GM23248 (cell line): ENCODE results near the gene SCFD1. TPM values are rescaled to one million over a fixed set of nuclear protein-coding genes. Genes with fewer than 3 reads are reported as not detected.

Experiments used
- DNase-seq: peaks from one replicate; pipeline ENCODE4 v3.0.0-alpha.2; 2015
- H2AFZ ChIP-seq: fragments of 200-600 bp; sonication (generic); 2 replicates; pipeline ENCODE4 v1.6.1; 2016; ENCODE audit warnings: antibody characterized with exemption
- H3F3A ChIP-seq: fragments of 200-600 bp; sonication (generic); 2 replicates; pipeline ENCODE4 v1.6.1; 2016; ENCODE audit warnings: mild to moderate bottlenecking, antibody characterized with exemption, mixed run types; ENCODE audit not compliant: insufficient read depth
- H3K27ac ChIP-seq: fragments of 200-600 bp; sonication (generic); 2 replicates; pipeline ENCODE4 v1.5.1; 2016; ENCODE audit warnings: mild to moderate bottlenecking
- H3K27me3 ChIP-seq: fragments of 200-600 bp; sonication (generic); replicated peaks from 2 replicates; pipeline ENCODE4 v1.6.1; 2016; ENCODE audit warnings: mild to moderate bottlenecking; ENCODE audit not compliant: insufficient read depth
- H3K36me3 ChIP-seq: fragments of 200-600 bp; sonication (generic); 2 replicates; pipeline ENCODE4 v1.6.1; 2016; ENCODE audit warnings: low read depth, mild to moderate bottlenecking
- H3K4me1 ChIP-seq: fragments of 200-600 bp; sonication (generic); 2 replicates; pipeline ENCODE4 v1.6.1; 2016; ENCODE audit warnings: mild to moderate bottlenecking; ENCODE audit not compliant: insufficient read depth
- H3K4me2 ChIP-seq: fragments of 200-600 bp; sonication (generic); one replicate; pipeline ENCODE4 v1.6.1; 2016; ENCODE audit warnings: mild to moderate bottlenecking; ENCODE audit not compliant: unreplicated experiment
- H3K4me3 ChIP-seq: fragments of 200-600 bp; sonication (generic); 2 replicates; pipeline ENCODE4 v1.5.1; 2016; ENCODE audit warnings: mild to moderate bottlenecking
- H3K79me2 ChIP-seq: fragments of 200-600 bp; sonication (generic); 2 replicates; pipeline ENCODE4 v1.6.1; 2016; ENCODE audit warnings: mild to moderate bottlenecking; ENCODE audit not compliant: insufficient read depth
- H3K9ac ChIP-seq: fragments of 200-600 bp; sonication (generic); 2 replicates; pipeline ENCODE4 v1.6.1; 2016; ENCODE audit warnings: mild to moderate bottlenecking
- H3K9me2 ChIP-seq: fragments of 200-600 bp; sonication (generic); 2 replicates; pipeline ENCODE4 v1.6.1; 2016; ENCODE audit warnings: mixed run types, mild to moderate bottlenecking, moderate library complexity; ENCODE audit not compliant: insufficient read depth
- H3K9me3 ChIP-seq: fragments of 200-600 bp; sonication (generic); one replicate; pipeline ENCODE4 v1.6.1; 2017; ENCODE audit warnings: low read depth
- H4K20me1 ChIP-seq: fragments of 200-600 bp; sonication (generic); 2 replicates; pipeline ENCODE4 v1.6.0; 2016; ENCODE audit not compliant: insufficient read depth
- EZH2 ChIP-seq: fragments of 200-600 bp; sonication (generic); IDR thresholded peaks from 2 replicates; pipeline ENCODE4 v1.6.1; 2018; ENCODE audit warnings: antibody characterized with exemption, mild to moderate bottlenecking; ENCODE audit not compliant: insufficient read depth, poor library complexity, severe bottlenecking
- EZH2phosphoT487 ChIP-seq: fragments of 200-600 bp; sonication (generic); IDR thresholded peaks from 2 replicates; pipeline ENCODE4 v1.6.1; 2018; ENCODE audit warnings: antibody characterized with exemption, moderate library complexity, mild to moderate bottlenecking, low read depth; ENCODE audit not compliant: insufficient read depth
- WGBS, 2 experiments: methylation state at CpG; one replicate each; pipeline ENCODE4 v1.1.6; 2015 to 2017; ENCODE audit warnings: low lambda C conversion rate in 2 of 2, low coverage in 1 of 2; ENCODE audit errors: missing lambda C conversion rate in 2 of 2; 5-methylcytosine and 5-hydroxymethylcytosine counted together
- in situ Hi-C: fragments of 300-500 bp; cut with MboI; formaldehyde crosslinking; loops from 2 replicates; pipeline ENCODE4 v1.15.0; 2020
- polyA plus RNA-seq: library from polyadenylated mRNA; unstranded; fragments of >200 nt; fragmentation: Nextera tagmentation; extraction: Ambion mirVana; gene quantifications from 2 replicates; pipeline ENCODE4 v1.2.1, GENCODE V29; 2016
- total RNA-seq: library from RNA; depleted of rRNA; stranded (reverse); fragments of >200 nt; shearing (Covaris generic); gene quantifications from 2 replicates; pipeline ENCODE4 v1.2.3, GENCODE V29; 2014

The SCFD1 gene
- total and polyA plus RNA-seq, 2 experiments from 2014 or later, result 92.3 to 117 TPM

DNA sequence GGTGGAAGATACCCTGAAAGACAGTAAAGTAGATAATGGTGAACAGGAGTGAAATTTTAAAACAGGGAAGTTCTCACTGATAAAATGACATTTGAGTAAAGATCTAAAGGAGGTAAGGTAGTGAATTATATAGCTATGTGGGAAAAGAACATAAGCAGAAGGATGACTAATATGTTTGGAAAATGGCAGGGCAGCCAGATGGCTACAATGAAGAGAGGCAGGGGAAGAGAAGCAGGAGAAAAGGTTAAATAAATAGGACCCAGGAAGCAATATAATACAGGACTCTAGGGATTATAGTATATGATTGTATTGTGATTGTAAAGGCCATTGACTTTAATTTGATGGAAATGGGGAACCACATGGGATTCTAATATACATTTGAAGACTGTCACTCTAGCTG lies 33.0 kb downstream of the SCFD1 start:
- DNase-seq, result peak; percentile 7
- no peaks in the 10 kb centered on the region for H3K9me3 ChIP-seq
- no peak overlapping the region for H3K27ac ChIP-seq
- H3K9ac ChIP-seq, result no peak overlapping the region
- no peaks in the 10 kb centered on the region for H3K4me1 ChIP-seq
- in situ Hi-C loops, result no loop called here
- H3K9me2 ChIP-seq, result no peaks in the 10 kb centered on the region
- TF ChIP-seq EZH2phosphoT487 (no peak), EZH2 (no peak)
- peaks cover 64% of the 10 kb centered on the region for H3K36me3 ChIP-seq
- no peaks in the 10 kb centered on the region for H4K20me1 ChIP-seq
- peaks cover 21% of the 10 kb centered on the region for H3K79me2 ChIP-seq
- no peak overlapping the region for H2AFZ ChIP-seq
- no peak overlapping the region for H3K4me3 ChIP-seq
- no peaks in the 10 kb centered on the region for H3K27me3 ChIP-seq
- no peak overlapping the region for H3K4me2 ChIP-seq
- peaks cover 25% of the 10 kb centered on the region for H3F3A ChIP-seq

DNA sequence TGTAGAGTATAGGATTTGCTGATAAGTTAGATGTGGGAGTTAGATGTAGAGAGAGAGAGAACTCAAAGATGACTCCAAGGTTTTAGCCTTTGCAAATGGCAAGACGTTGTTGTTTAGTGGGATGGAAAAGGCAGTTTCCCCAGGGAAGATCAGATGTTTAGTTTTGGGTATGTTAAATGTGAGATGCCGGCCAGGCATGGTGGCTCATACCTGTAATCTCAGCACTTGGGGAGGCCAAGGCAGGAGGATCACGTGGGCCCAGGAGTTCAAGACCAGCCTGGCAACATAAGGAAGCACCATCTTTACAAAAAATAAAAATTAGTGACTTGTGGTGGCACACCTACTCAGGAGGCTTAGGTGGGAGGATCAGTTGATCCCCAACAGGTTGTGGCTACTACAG lies 33.5 kb downstream of the SCFD1 start:
- WGBS, 2 experiments, result 96 to 97% methylated on average over 3 of the region's 3 CpGs
- Histone ChIP-seq H3K9me3 (no peaks in the 10 kb centered on the region), H3K4me1 (no peaks in the 10 kb centered on the region), H3K4me3 (no peak overlapping the region), H3K27ac (no peak overlapping the region), H2AFZ (no peak overlapping the region), H3K4me2 (no peak overlapping the region), H3K36me3 (peaks cover 64% of the 10 kb centered on the region), H3K9me2 (no peaks in the 10 kb centered on the region), H3F3A (peaks cover 25% of the 10 kb centered on the region), H3K27me3 (no peaks in the 10 kb centered on the region), H4K20me1 (no peaks in the 10 kb centered on the region), H3K9ac (no peak overlapping the region), H3K79me2 (peaks cover 26% of the 10 kb centered on the region)
- TF ChIP-seq EZH2 (no peak), EZH2phosphoT487 (no peak)
- DNase-seq, result no peak
- in situ Hi-C loops, result no loop called here

DNA sequence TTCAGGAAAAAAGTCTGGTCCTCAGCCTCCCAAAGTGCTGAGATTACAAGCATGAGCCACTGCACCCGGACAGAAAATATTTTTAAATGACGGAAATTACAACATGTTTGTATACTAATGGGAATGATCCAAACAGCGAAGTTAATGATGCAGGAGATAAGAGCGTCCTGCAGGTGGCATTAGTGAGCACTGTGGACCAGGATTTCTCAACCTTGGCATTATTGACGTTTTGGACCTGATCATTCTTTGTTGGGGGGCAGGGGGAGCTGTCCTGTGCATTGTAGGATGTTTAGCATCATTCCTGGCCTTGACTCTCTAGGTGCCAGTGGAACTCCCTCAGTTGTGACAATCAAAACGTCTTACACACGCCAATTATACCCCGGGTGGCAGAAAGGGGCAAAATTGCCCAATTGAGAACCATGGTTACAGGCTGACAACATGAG lies 34.1 kb downstream of the SCFD1 start:
- Histone ChIP-seq H3K36me3 (peaks cover 64% of the 10 kb centered on the region), H3K9me3 (no peaks in the 10 kb centered on the region), H3K4me2 (no peak overlapping the region), H3K4me3 (no peak overlapping the region), H4K20me1 (no peaks in the 10 kb centered on the region), H3F3A (peaks cover 25% of the 10 kb centered on the region), H3K9ac (no peak overlapping the region), H3K9me2 (no peaks in the 10 kb centered on the region), H3K27me3 (no peaks in the 10 kb centered on the region), H3K4me1 (no peaks in the 10 kb centered on the region), H2AFZ (no peak overlapping the region), H3K79me2 (peaks cover 32% of the 10 kb centered on the region), H3K27ac (peak overlapping the region; percentile 14; the same call in 1 of the 2 replicates)
- WGBS, 2 experiments, result 45 to 47% methylated on average over 8 of the region's 8 CpGs
- TF ChIP-seq EZH2phosphoT487, result no peak
- no peak for TF ChIP-seq EZH2
- DNase-seq, result peak; percentile 76
- in situ Hi-C loops, result no loop called here

- no peak for TF ChIP-seq EZH2
- no peak for TF ChIP-seq EZH2phosphoT487
- H3K27me3 ChIP-seq, result no peaks in the 10 kb centered on the region
- 78 to 88% methylated on average over 2 of the region's 2 CpGs for WGBS, 2 experiments
- H3K79me2 ChIP-seq, result peaks cover 36% of the 10 kb centered on the region
- peaks cover 63% of the 10 kb centered on the region for H3K36me3 ChIP-seq
- H3K9me2 ChIP-seq, result no peaks in the 10 kb centered on the region
- H2AFZ ChIP-seq, result no peak overlapping the region
- no peaks in the 10 kb centered on the region for H3K4me1 ChIP-seq
- no peaks in the 10 kb centered on the region for H4K20me1 ChIP-seq
- peaks cover 25% of the 10 kb centered on the region for H3F3A ChIP-seq
- in situ Hi-C loops, result no loop called here
- no peak overlapping the region for H3K4me3 ChIP-seq
- no peak overlapping the region for H3K9ac ChIP-seq
- H3K9me3 ChIP-seq, result no peaks in the 10 kb centered on the region
- DNase-seq, result no peak
- H3K4me2 ChIP-seq, result no peak overlapping the region
- no peak overlapping the region for H3K27ac ChIP-seq
Observed at GRCh38 chr14:30657050-30657449, 34.9 kb downstream of the SCFD1 start.

DNA sequence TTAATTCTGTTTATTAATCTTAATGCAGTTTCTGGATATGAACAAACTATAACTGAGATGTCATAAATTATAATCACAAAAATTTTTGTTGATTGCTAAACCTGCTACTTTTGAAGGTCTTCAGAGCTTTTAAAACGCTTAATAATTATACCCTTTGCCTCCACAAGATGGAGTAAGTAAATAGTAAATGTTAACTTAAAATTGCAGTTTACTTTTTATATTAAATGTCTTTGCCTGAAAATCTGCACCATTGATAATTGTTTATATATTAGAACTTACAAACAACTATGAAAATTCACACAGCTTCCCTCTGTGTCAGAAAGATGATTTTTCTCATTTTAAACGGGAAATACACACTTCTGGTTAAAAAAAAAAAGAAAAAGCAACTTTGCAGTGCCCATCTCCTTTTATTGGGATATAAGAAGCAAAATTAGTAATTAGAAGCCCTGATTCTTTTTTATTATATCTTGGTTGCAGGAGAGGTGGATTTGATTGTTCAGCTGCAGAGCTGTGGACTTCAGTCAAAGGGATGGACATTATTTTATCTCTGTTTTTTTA lies 35.6 kb downstream of the SCFD1 start:
- no peak overlapping the region for H3K27ac ChIP-seq
- H3K9me3 ChIP-seq, result no peaks in the 10 kb centered on the region
- H3K9ac ChIP-seq, result no peak overlapping the region
- no peak overlapping the region for H3K4me3 ChIP-seq
- H3F3A ChIP-seq, result peaks cover 25% of the 10 kb centered on the region
- peaks cover 64% of the 10 kb centered on the region for H3K36me3 ChIP-seq
- no peaks in the 10 kb centered on the region for H3K4me1 ChIP-seq
- peak; percentile 39 for DNase-seq
- H4K20me1 ChIP-seq, result no peaks in the 10 kb centered on the region
- H3K79me2 ChIP-seq, result peaks cover 35% of the 10 kb centered on the region
- H3K9me2 ChIP-seq, result no peaks in the 10 kb centered on the region
- WGBS, 2 experiments, result 72 to 76% methylated on average over 2 of the region's 2 CpGs
- no peak overlapping the region for H2AFZ ChIP-seq
- TF ChIP-seq EZH2phosphoT487, result no peak
- TF ChIP-seq EZH2, result no peak
- H3K4me2 ChIP-seq, result no peak overlapping the region
- H3K27me3 ChIP-seq, result no peaks in the 10 kb centered on the region
- in situ Hi-C loops, result no loop called here
